Medulla oblongata (tissue), 1 donor: ENCODE measurements around the gene HCFC1R1.

Experiments
- DNase-seq: peaks from one replicate; pipeline ENCODE4 v3.0.0-alpha.2; 2015; ENCODE audit errors: extremely low spot score

HCFC1R1 gene

GRCh38 chr16:3035972-3036725, 12.4 kb upstream of the HCFC1R1 start:
- no peak for DNase-seq

- DNase-seq, result no peak
Observed at GRCh38 chr16:3035289-3035971, 11.7 kb upstream of the HCFC1R1 start.

- no peak for DNase-seq
Observed at GRCh38 chr16:3032624-3033023, 8.9 kb upstream of the HCFC1R1 start.

GRCh38 chr16:3030222-3031212, 6.8 kb upstream of the HCFC1R1 start:
- DNase-seq, result no peak

- no peak for DNase-seq
Observed at GRCh38 chr16:3029491-3030221, 5.9 kb upstream of the HCFC1R1 start.

GRCh38 chr16:3028716-3029319, 5.1 kb upstream of the HCFC1R1 start:
- DNase-seq, result no peak

GRCh38 chr16:3027983-3028715, 4.4 kb upstream of the HCFC1R1 start:
- DNase-seq, result peak; percentile 54

- DNase-seq, result no peak
Observed at GRCh38 chr16:3027489-3027795, 3.7 kb upstream of the HCFC1R1 start.

GRCh38 chr16:3026609-3027488, 3.1 kb upstream of the HCFC1R1 start:
- DNase-seq, result no peak

GRCh38 chr16:3026003-3026378, 2.2 kb upstream of the HCFC1R1 start:
- DNase-seq, result no peak

GRCh38 chr16:3025032-3026002, 1.6 kb upstream of the HCFC1R1 start:
- no peak for DNase-seq

GRCh38 chr16:3023415-3023668, 400 bp downstream of the HCFC1R1 start:
- peak; percentile 25 for DNase-seq

- peak; percentile 25 for DNase-seq
Observed at GRCh38 chr16:3022684-3023414, 893 bp downstream of the HCFC1R1 start.

GRCh38 chr16:3022208-3022683, 1.5 kb downstream of the HCFC1R1 start:
- DNase-seq, result peak; percentile 55

GRCh38 chr16:3021449-3022207, 2.1 kb downstream of the HCFC1R1 start:
- peak; percentile 61 for DNase-seq

- DNase-seq, result peak; percentile 30
Observed at GRCh38 chr16:3020604-3021448, 2.9 kb downstream of the HCFC1R1 start.
